Measurements from ENCODE around the gene TRPM3.

The TRPM3 gene

GRCh38 chr9:70601000-70601951 is 520.1 kb downstream of the TRPM3 start:
- DNase-seq: peak; percentile 97

GRCh38 chr9:70600506-70600905 is 520.9 kb downstream of the TRPM3 start:
- DNase-seq: no peak

- no peak for DNase-seq
These were observed 523.5 kb downstream of the TRPM3 start for GRCh38 chr9:70597886-70598285.

DNA sequence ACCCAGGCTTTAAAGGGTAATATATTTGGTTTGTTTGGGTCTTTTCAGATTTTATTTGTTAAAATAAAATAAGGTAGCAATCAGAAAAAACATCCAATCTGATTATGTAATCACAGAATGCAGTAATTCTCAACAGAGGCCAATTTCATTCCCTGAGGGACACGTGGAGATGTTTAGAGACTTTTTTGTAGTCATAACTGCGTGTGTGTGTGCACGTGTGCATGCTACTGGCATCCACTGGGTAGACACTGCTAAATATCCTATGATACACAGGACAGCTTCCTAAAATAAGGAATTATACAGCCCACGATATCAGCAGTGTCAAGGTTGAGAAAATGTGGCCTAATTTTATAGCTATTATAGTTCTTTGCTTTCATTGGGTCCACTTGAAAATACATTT is 526.2 kb downstream of the TRPM3 start:
- no peak for DNase-seq

DNA sequence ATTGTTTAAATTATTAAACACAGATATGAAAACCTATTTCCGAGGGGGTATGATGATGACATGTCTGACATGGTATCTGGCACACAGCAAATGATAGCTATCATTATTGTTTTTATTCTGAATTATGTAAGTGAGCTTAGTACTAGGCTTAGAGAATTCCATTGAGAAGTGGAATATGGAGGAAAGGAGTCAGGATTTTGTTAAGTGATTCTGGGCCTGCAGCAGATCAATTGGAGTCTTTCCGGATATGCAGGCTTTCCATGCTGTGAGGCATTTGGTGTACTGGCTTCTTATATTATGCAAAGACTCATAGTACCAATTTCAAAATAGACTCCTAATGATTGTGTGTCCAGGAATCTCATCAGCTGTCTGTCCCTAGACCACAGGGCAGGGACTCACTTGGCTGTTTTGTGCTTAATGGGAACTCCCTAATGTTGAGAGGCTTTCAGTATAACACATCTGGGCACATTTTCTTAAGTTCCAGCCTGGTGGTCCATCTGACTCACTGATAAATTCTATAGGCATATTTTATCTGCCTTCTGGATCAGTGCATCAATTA is 527.0 kb downstream of the TRPM3 start:
- DNase-seq: no peak

GRCh38 chr9:70593241-70593640 is 528.2 kb downstream of the TRPM3 start:
- DNase-seq: no peak

- no peak for DNase-seq
These were observed 531.1 kb downstream of the TRPM3 start for GRCh38 chr9:70590315-70590677.

DNA sequence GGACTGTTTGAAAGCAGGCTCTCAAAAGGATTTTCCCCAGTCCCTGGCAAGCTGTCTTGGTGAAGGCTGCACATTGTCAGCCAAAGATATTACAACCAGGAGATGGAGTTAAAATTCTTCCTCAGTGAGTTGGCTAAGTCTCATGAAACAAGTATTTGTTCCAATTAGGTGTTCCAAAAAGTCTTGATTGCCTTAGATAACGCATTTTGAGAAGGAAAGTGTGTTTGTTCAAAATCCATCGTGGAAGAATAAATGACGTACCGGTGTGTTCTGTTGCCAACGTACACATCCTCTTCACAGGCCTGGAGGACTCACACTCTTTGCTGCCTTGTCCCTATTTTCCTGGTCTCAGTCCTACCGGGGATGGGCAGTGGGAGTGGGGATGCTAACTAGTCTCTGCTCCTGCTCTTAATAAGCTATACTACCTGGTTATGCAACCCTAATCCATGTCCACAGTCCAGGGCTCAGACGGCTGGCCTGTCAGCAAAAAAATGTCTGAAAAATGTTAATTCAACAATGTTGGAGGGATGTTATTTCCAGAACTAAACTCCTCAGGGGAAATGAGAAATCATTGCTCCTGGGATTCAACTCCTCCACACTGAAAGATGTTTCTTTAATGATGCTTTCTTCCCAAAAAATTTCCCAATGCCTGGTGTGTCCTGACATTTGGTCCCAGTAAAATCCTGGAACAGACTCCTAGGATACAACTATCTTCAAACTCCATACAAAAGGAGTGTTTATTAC is 531.7 kb downstream of the TRPM3 start:
- peak; percentile 53 for DNase-seq

GRCh38 chr9:70588999-70589398 is 532.4 kb downstream of the TRPM3 start:
- no peak for DNase-seq

GRCh38 chr9:70588381-70588780 is 533.0 kb downstream of the TRPM3 start:
- no peak for DNase-seq

- DNase-seq: peak; percentile 40
These were observed 534.2 kb downstream of the TRPM3 start for GRCh38 chr9:70587201-70587600.

DNA sequence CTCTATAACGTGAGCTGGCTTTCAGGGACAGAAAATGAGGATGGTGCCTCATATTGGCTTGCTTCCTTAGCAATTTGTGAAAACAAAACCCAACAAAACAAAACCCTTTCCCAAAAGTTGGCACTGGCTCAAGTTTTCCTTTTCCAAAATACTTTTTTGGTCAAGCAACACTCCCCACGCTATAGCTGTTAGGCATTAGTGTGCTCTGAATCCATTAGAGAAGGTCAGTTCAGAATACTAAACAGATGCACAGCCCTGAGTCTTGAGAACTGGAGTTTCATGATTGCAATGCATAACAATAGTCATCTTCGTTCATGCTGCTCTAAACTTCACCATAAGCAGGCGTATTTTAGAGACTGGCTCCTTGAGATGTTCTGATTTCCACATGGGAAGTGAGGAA is 534.9 kb downstream of the TRPM3 start:
- no peak for DNase-seq

- no peak for DNase-seq
These were observed 539.5 kb downstream of the TRPM3 start for GRCh38 chr9:70581955-70582350.

DNA sequence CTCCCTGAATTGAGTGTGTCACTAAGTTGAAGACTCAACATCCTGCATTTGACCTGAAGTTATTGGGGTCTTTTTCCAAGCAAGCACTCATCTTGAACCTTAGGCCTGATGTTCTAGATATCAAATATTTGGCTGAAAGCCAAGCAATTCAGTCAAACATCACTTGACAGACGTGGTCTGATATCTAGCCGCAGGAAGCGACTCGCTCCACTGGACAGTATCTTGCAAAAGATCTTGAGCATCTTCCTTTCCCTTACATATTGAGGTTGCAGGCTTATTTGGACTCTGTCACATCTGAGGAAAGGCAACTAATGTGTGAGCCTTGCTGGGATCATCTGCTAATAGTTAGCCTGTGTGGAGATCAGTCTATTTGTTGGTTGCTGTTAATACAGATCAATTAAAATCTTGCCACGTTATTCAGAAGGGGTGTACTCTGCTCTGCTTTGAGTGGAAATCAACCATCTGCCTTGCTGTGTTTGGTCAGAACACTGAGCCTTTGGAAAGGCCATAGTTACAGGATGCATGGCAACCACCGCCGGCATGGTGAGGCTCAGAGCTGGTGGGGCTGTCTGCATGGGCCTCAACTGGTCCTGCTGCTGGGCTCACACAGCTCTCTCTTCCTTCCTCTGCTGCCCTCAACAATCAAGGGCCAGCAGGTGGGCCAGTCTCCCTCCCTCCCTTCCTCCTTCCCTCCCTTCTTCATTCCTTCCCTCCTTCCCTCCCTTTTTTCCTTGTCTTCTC is 540.0 kb downstream of the TRPM3 start:
- no peak for DNase-seq

DNA sequence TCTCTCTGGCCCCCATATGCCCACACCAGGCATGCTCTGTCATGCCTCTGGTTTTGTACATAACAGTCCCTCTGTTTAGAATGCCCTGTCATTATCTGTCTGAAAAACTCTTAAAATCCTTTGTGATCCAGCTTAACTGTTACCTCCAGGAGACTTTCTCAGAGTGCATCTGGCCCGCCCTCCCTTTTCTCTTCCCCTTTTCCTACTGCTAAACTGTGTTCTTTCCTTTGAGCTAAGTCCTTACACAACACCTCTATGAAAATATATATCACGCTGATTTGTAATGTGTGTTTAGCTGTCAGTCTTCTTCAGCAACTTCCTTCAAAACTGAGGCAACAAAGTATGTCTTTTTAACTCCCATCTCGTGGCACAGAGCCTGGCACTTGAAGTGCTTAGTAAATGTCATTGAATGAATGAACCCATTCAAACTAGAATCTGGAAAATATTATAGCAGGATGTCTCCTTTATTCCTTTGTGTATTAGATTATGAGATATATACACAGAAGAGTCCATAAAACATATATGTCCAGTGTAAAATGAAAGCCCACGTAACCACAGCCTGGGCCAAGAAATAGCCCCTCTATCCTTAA is 540.7 kb downstream of the TRPM3 start:
- DNase-seq: no peak

- DNase-seq: no peak
These were observed 541.7 kb downstream of the TRPM3 start for GRCh38 chr9:70579686-70580085.

DNA sequence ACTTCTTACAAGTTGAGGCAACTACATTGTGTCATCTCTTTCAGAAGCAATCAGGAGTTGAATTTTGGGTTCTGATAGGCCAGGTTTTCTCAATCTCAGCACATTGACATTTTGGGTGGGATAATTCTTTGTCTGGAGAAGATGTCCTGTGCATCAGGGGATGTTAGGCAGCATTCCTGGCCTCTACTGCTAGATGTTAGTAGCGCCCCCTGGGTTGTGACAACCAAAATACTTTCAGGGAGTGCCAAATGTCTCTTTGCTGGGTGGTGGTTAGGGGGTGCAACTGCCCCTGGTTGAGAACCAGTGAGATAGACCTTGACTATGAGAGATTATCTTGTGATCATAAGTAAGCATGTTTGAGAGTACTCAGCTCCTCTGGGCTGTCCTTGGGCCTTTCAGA is 542.7 kb downstream of the TRPM3 start:
- no peak for DNase-seq

GRCh38 chr9:70577671-70578070 is 543.8 kb downstream of the TRPM3 start:
- DNase-seq: no peak

DNA sequence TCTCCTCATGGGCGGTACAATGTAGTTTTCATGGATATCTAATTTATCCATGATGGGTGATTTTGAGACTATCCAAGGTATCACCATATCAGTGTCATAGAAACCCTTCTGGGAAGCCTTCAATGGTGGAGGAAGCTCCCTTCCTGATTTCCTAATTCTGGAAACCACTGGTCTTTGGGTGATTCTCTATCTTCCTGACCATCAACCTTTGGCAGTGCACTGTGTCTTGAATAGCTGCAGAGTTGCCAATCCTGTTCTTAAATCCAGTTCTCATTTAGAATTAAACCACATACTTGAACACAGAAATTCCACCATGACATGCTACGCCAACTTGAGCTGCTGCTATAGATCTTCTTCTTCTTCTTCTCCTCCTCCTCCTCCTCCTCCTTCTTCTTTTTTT is 545.3 kb downstream of the TRPM3 start:
- no peak for DNase-seq

DNA sequence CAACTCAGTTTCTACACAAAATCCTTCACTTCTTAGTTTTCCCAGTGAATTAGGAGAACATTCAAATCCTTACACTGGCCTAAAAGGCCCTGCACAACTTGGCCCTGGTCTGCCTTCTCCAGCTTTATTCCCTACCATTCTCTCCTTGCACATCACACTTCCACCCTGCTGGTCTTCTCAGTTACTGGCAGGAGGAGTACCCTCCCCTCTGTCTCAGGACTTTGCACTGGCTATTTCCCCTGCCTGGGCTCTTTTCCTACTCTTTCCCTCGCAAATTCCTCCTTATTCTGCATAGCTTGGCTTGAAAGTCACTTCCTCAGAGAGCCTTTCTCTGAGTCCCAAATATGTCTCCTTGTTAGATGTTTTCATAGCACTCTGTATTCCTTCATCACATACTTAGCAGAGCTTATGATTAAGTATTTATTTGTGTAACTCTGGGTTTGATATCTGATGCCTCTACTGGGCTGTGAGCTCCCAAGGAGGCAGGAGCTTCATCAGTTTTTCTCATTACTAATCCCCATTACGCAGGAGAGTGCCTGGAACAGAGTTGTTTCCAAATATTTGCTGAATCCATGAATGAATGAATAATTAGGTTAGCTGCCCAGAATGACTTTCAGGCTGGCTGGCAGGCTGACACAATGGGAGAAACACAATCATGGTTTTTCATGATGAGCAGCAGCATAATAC is 547.1 kb downstream of the TRPM3 start:
- no peak for DNase-seq

GRCh38 chr9:70573308-70573707 is 548.1 kb downstream of the TRPM3 start:
- DNase-seq: no peak

GRCh38 chr9:70571258-70571657 is 550.2 kb downstream of the TRPM3 start:
- DNase-seq: no peak
